MCF 10A (cell line): ENCODE measurements around the gene NMUR1. TPM values are rescaled to one million over a fixed set of nuclear protein-coding genes. Genes with fewer than 3 reads are reported as not detected.

ENCODE experiments used
- BruUV-seq: library from RNA; stranded (reverse); fragments of 400-500 nt; replicated peaks from 2 replicates; lab custom pipeline; 2021; lab: Mats Ljungman, UMichigan
- CTCF ChIA-PET: fragments of 300-600 bp; sonication (Branson Sonifier 250); formaldehyde crosslinking; extraction: SDS; loops from one replicate; lab custom pipeline; 2021; ENCODE audit warnings: antibody characterized with exemption, inconsistent platforms; lab: Yijun Ruan, JAX
- POLR2A ChIA-PET: fragments of 300-600, 350-650 bp; sonication (Branson Sonifier 250); formaldehyde crosslinking; extraction: SDS; loops from one replicate; lab custom pipeline; 2020; ENCODE audit warnings: antibody characterized with exemption, inconsistent platforms; lab: Yijun Ruan, JAX
- DNase-seq: peaks from one replicate; pipeline ENCODE4 v3.0.0-alpha.2; 2018; ENCODE audit not compliant: unreplicated experiment
- H3K27ac Mint-ChIP-seq: one replicate; pipeline ENCODE4 v1.8.0; 2022; ENCODE audit warnings: mild to moderate bottlenecking, low read depth, mixed read lengths; ENCODE audit not compliant: unreplicated experiment
- H3K27me3 Mint-ChIP-seq: one replicate; pipeline ENCODE4 v1.8.0; 2022; ENCODE audit warnings: mixed read lengths; ENCODE audit not compliant: insufficient read depth, unreplicated experiment
- H3K36me3 Mint-ChIP-seq: one replicate; pipeline ENCODE4 v1.8.0; 2022; ENCODE audit warnings: mild to moderate bottlenecking, moderate library complexity, mixed read lengths; ENCODE audit not compliant: insufficient read depth, unreplicated experiment
- H3K4me1 Mint-ChIP-seq: one replicate; pipeline ENCODE4 v1.8.0; 2022; ENCODE audit warnings: mixed read lengths; ENCODE audit not compliant: insufficient read depth, unreplicated experiment
- H3K4me3 Mint-ChIP-seq: one replicate; pipeline ENCODE4 v1.8.0; 2022; ENCODE audit warnings: mild to moderate bottlenecking, moderate library complexity, mixed read lengths; ENCODE audit not compliant: unreplicated experiment
- H3K9me3 Mint-ChIP-seq: one replicate; pipeline ENCODE4 v1.8.0; 2022; ENCODE audit warnings: mixed read lengths; ENCODE audit not compliant: unreplicated experiment
- CTCF ChIP-seq: fragments of 200-600 bp; IDR thresholded peaks from one replicate; pipeline ENCODE4 v1.8.0; 2022; ENCODE audit warnings: antibody characterized with exemption, mild to moderate bottlenecking; ENCODE audit not compliant: unreplicated experiment
- intact Hi-C: fragments of 100-400 bp; cut with micrococcal nuclease; formaldehyde crosslinking; loops from 2 replicates; pipeline ENCODE4 v1.14.1; 2022
- total RNA-seq: library from RNA; stranded (reverse); gene quantifications from 2 replicates; pipeline ENCODE4 v1.2.3, GENCODE V29; 2022

The NMUR1 gene
- total RNA-seq, 1 experiment from 2014 or later, result not detected

- ChIA-PET POLR2A (interaction anchor here (0.7 to 3.0 kb wide), 4 partner anchors 51 to 195 kb away, joined by 3 to 36 read pairs (median 3); partner anchors contain the start of gene NCL), CTCF (interaction anchor here (0.6 to 0.8 kb wide), 3 partner anchors 42 to 188 kb away, joined by 3 read pairs; no protein-coding TSS in a partner anchor)
- peak overlapping the region; percentile 95 for H3K27ac Mint-ChIP-seq
- DNase-seq, result peak; percentile 3
- peaks cover under 1% of the 10 kb centered on the region for H3K27me3 Mint-ChIP-seq
- peak overlapping the region; percentile 83 for H3K4me3 Mint-ChIP-seq
- peaks cover 6% of the 10 kb centered on the region for H3K36me3 Mint-ChIP-seq
- peaks cover 7% of the 10 kb centered on the region for H3K4me1 Mint-ChIP-seq
- intact Hi-C loops, result no loop called here
- TSS peak; percentile 96 for BruUV-seq
- TF ChIP-seq CTCF, result no peak
- H3K9me3 Mint-ChIP-seq, result no peaks in the 10 kb centered on the region
Measured at GRCh38 chr2:231514951-231515297, 15.3 kb downstream of the NMUR1 start.

GRCh38 chr2:231514225-231514950 lies 15.9 kb downstream of the NMUR1 start:
- intact Hi-C loops, result no loop called here
- Mint-ChIP-seq H3K4me3 (peak overlapping the region; percentile 83), H3K4me1 (peaks cover 7% of the 10 kb centered on the region), H3K27me3 (no peaks in the 10 kb centered on the region), H3K36me3 (peaks cover 7% of the 10 kb centered on the region), H3K27ac (peak overlapping the region; percentile 95), H3K9me3 (no peaks in the 10 kb centered on the region)
- BruUV-seq, result no TSS peak
- ChIA-PET POLR2A (interaction anchor here (0.6 to 3.0 kb wide), 5 partner anchors 9 to 98 kb away, joined by 3 to 36 read pairs (median 3); partner anchors contain the start of gene NCL), CTCF (interaction anchor here (0.6 to 0.7 kb wide), 2 partner anchors 42 to 189 kb away, joined by 3 read pairs; no protein-coding TSS in a partner anchor)
- TF ChIP-seq CTCF, result no peak
- DNase-seq, result peak; percentile 98

- TF ChIP-seq CTCF, result no peak
- Mint-ChIP-seq H3K36me3 (peaks cover 13% of the 10 kb centered on the region), H3K27ac (peak overlapping the region; percentile 95), H3K4me1 (peaks cover 7% of the 10 kb centered on the region), H3K27me3 (no peaks in the 10 kb centered on the region), H3K9me3 (no peaks in the 10 kb centered on the region), H3K4me3 (peak overlapping the region; percentile 83)
- DNase-seq, result no peak
- POLR2A ChIA-PET, result interaction anchor here (0.6 to 3.0 kb wide), 6 partner anchors 9 to 99 kb away, joined by 3 to 36 read pairs (median 4); partner anchors contain the start of gene NCL
- intact Hi-C loops, result no loop called here
- CTCF ChIA-PET, result no interaction called here
- BruUV-seq, result TSS peak; percentile 83
Measured at GRCh38 chr2:231513746-231514224, 16.5 kb downstream of the NMUR1 start.

- Mint-ChIP-seq H3K36me3 (peaks cover 18% of the 10 kb centered on the region), H3K4me1 (peaks cover 7% of the 10 kb centered on the region), H3K27ac (no peak overlapping the region), H3K4me3 (no peak overlapping the region), H3K9me3 (no peaks in the 10 kb centered on the region), H3K27me3 (no peaks in the 10 kb centered on the region)
- ChIA-PET POLR2A (interaction anchor here (1.8 kb wide), 1 partner anchor 48 kb away, joined by 12 read pairs; the partner anchor contains the start of gene NCL), CTCF (interaction anchor here (0.6 to 1.3 kb wide), 4 partner anchors 29 to 163 kb away, joined by 3 to 4 read pairs (median 3); no protein-coding TSS in a partner anchor)
- no TSS peak for BruUV-seq
- intact Hi-C loops, result no loop called here
- no peak for TF ChIP-seq CTCF
- DNase-seq, result no peak
Measured at GRCh38 chr2:231512222-231512621, 18.0 kb downstream of the NMUR1 start.
